Colon (tissue), 2 donors: ENCODE results near the gene DNASE2B.

Experiments
- FAIRE-seq: peaks from 2 replicates; lab custom pipeline; 2012; peaks lifted over from hg19 to GRCh38; lab: Jason Lieb, UNC
- donor health status: control.
- donor health status: control.

The DNASE2B gene, protein sequence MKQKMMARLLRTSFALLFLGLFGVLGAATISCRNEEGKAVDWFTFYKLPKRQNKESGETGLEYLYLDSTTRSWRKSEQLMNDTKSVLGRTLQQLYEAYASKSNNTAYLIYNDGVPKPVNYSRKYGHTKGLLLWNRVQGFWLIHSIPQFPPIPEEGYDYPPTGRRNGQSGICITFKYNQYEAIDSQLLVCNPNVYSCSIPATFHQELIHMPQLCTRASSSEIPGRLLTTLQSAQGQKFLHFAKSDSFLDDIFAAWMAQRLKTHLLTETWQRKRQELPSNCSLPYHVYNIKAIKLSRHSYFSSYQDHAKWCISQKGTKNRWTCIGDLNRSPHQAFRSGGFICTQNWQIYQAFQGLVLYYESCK

DNA sequence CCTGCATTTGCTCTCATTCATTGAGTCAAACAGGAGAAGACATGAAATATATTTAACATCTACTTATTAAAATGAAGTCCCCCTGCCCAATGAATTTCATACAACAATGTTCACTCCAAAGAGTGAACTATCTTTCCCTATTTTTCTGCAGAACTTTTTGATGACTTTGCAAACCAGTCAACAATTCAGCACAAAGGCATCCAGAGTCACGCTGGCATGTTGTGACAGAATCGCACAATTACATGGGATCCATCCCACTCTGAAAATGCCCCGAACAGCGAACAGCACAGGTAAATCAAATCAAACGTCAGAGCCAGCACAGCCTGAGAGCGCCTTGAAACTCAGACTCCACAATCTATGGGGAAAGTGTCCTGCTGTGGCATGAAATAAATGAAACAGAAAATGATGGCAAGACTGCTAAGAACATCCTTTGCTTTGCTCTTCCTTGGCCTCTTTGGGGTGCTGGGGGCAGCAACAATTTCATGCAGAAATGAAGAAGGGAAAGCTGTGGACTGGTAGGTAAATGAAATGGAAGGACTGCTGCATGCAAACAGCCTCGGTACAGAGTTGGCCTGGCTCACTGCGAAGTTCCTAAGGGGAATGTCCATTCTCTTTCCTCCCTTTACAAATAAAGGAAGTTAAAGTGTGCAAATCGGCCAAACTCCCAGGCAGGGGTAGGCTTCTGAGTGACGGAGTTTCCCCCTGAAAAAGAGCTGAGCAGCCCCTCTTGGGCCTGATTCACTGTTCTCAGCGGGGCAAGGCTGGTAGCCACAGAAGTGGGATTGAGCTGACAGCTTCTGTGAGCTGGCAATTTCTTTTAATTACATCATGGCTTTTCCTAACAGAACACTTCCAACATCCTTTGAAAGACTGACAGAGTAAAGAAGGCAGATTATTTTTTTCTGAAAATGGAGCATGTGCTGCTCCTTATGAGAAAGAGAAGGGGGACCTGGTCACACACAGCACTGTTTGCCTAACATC, at the start of gene DNASE2B:
Gene DNASE2B, plus strand, starts transcription at position 310 of the 981 bp plus-strand sequence. Its CDS starts 81 bp downstream, at position 391.
- no peak for FAIRE-seq

DNA sequence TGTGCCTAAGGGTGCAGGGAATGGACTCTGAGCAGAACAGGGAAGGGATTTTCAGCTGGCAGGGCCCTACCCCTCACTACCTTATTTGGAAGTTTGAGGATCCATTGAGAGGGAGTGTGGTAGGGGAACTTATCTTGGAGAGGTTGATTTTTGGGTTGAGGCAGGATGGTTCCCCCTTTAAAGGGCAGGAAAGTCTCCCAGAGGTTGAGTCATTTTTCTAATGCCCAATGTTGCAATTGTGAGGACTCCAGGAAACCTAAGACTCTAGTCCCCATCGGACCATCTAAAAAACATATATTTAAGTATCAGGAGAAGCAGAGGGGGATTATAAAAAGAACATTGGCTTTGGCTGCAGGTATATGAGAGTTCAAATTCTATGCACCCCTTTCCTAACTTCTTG, 49.5 kb upstream of the DNASE2B start:
- FAIRE-seq, result no peak

DNA sequence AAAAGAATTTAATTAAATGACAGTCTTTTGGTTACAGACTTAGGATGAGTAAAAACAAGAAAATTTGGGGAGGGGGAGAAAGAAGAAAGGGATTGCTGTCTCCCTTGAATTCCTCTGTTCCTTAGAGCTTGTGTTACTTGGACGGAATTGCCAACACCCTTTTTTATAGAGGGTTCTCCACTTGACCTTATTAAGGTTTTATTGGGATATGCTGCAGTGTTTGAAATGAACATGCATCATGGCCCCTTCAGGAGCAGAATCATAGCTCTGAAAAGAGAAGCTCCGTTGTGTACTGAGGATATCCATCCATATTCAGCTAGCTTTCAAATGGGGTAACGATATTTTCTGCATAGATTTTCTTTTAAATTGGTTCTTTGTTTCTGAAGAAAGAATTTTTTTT, 48.2 kb upstream of the DNASE2B start:
- no peak for FAIRE-seq

DNA sequence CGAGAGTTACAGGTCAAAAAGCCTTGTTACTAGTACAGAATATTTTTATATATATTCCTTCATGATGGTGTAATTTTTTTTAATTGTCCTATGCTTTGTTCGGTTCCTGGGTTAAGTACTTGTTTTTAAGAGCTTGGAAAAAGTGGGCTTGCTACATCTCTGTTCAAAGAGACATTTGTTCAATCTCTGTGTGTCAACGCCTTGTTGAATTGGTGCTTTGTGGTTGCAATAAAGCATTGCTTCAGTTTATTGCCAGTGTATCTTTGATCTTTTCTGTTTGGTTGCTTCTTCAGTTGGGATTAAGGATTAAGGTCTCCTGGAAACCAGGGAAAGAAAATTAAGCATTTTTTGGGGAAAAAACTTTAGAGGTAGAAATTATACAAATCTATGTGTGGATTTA, 47.7 kb upstream of the DNASE2B start:
- no peak for FAIRE-seq

DNA sequence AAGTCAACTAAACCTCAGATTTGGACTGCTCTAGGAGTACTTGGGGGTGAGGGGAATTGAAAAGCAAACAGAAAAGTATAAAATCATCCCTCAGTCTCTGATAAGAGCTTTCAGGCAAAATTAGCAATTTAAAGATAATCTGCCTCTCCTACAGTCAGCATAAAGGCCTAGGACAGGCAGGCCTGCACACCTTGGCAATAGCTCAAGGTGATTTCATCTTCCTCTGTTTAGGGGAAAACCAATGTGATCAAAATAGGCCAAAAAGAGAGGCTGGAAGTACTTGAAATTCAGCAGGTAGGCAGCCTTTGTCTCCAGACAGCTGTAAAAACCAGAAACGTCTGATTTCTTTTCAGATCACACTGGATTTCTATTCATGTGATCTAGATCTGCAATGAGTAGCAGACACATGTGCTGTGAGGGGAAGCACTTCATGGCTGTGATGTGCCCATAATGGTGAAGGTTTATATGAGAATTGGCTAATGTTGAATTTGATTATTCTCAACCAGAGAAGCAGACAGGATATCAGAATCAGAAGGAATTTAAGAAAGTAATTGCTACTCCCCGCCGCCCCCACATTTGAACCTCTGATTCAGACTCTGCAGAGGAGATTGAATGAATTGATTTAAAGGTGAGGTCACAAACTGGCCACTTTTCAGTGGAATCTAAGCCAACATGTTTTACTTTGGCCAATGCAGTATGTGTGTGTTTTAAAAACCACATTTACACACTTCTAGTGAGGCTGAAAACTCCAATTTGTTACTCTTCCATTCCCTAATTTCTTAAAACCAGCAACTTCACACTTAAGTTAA, 45.8 kb upstream of the DNASE2B start:
- no peak for FAIRE-seq

DNA sequence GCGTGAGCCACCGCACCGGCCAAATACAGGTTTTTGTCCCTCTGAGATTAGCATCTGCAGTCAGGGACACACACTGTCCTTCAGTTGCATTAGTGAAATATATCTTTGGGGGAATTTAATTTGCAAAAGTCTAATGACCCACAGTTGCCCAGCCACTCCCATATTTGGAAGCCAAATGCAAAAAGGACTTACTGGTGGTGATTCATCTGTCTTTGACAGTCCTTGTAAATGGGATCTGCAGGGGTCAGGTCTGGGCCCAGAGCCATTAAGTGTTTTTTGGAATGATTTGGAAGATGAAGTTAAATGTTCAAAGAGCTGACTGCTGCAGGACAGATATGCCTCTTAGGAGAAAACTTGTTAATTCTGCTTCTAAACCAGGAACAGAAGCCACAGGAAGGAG, 44.6 kb upstream of the DNASE2B start:
- no peak for FAIRE-seq

DNA sequence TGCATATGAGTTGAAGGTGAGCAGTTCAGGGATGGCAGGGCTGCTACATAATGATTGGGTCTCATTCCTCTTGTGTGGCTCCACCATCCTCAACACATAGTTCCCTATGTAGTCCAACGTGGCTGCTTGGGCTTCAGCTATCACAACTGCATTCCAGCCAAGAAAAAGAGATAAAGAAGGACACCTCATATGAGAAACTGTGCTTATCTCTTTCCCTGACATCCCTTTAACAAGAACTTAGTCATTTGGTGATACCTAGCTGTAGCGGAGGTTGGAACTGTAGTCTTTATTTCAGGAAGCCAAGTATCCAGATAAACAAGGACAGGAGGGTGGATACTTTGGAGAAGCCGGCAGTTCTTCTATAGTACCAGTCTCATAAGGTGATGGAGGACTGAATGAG, 42.7 kb upstream of the DNASE2B start:
- FAIRE-seq, result no peak

DNA sequence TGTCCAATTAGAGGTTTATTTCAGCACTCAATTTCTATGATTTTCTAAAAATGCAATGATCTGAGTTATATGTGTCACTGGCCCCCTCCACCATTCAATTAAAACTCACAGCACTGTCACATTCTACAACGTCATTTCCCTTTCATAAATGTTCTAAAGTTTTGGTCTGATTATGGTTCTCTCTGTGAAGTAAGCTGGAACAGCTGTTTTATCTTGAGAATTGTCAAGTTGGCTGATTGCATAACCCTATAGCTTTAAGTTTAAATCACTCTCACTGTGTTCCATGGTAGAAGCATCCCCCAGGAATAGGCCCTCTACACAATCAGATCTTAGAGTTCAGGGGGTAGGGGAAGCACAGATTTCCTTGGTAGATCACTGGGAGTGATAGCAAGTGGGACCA, 41.4 kb upstream of the DNASE2B start:
- no peak for FAIRE-seq

DNA sequence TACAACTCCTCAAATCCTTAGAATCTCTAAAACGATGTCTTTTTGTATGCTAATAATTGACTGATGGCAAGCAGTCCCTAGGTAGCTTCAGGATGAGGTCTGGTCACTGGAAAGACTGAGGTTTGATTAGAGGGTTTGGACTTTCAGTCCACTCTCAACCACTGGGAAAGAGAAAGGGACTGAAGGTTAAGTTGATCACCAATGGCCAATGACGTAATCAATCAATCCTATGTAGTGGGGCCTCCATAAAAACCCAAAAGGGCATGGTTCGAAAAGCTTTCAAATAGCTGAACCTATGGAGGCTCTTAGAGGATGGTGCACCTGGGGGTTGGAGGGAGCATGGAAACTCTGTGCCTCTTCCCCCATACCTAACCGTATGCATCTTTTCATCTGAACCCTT, 39.6 kb upstream of the DNASE2B start:
- no peak for FAIRE-seq

DNA sequence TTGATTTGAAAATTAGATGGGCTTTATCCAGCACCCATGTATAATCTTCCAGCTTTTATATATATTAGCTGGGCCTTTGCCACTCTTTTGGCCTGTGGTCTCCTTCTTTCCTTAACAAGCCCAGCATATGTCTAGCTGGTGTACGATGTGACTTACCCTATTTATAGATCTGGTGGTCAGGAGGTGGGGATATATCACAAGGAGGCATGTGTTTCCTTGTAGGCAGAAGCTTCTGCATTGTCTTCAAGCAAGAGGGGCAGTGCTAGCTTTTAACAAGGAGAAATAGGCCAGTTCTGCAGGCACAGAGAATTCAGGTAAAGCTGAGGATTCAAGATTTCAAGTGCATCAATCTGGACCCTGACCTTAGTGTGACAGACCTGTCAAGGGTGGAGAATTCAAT, 38.0 kb upstream of the DNASE2B start:
- no peak for FAIRE-seq

DNA sequence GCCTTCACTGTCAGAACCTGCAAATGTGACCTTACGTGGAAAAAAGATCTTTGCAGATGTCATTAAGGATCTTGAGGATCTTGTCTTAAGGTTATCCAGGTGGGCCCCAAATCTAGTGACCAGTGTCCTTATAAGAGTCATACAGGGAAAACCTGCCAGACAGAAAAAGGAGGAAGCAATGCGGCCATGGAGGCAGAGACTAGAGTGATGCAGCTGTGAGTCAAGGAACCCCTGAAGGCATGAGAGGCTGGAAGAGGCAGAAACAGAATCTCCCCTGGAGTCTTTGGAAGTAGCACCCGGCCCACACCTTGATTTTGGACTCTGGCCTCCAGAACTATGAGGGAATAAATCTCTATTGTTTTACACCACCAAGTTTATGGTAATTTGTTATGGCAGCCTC, 36.5 kb upstream of the DNASE2B start:
- no peak for FAIRE-seq

DNA sequence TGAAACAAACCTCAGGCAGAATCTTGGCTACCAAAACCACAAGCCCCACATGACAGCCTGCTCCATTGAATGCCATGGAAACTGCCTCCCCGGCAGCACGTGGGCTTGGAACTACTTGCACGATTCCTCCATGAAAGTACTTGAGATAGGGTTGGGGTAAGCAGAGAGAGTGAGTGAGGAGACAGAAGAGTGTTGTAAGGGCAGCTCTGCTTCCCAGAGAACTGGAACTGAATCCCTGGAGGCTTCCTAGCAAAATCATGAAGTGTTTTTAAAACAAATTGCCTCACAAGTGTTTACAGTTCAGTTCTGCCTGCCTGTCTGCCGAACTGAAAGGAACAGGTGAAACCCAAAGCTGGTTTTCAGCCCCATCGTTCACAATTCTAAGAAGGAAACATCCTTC, 35.3 kb upstream of the DNASE2B start:
- no peak for FAIRE-seq

DNA sequence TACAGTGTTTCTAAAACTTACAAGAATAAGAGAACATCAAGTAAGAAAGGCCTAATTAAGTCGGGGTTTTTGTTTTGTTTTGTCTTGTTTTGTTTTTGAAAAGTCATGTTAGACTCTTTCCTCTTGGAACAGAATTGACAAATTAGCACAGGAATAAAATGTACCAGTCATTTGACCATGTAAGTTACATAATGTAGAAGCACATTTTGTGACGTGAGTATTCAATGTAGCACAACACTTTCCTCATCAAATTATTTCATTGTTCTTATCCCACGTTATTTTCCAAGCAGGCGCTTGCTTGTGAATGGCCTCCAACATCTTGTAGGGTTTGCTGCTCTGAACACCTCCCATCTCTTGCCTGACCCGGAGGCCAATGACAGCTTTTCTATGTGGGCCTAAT, 34.7 kb upstream of the DNASE2B start:
- FAIRE-seq, result no peak

DNA sequence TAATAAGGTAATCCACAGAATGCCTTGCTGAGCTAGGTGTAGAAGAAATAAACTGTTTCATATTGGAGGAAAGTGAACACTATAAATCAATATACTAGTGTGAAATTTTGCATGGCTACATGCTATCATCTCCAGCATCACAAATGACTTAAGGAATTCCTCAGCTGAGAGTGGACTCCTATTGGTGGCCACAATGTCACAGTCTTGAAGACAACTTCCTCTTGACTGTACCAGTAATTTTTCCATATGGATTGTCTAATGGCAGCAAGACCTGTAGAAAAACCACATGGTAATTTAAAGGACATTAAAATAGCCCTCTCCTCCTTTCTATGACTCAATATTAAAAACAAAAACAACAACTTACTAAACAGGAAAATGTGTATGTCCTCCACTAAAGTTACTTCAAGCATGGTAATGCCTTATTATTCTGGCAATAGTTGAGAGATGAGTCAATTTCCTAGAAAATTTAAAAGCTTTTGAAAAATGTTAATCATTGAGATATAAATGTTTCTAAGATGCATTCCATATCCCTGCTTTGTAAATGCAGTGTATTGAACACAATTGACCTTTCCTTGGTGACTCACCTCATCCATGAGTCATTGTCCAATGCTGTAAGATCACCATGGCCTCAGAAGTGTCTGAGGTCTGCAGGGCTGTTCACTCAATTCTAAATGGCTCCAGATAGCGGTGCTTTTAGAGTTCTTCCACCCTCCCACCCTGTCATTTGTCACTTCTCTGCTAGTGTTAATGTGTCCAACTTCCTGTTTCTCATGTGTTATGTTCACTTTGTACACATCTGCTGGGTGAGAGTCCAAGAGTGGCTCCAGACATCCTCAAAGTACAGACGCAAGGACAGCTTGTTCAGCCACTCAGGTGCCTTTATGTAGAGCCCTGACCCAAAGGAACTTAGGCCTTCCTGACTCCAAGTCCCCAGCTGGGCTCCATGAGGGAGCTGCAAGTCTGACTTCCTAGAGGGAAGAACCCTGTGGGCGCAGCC, 32.8 kb upstream of the DNASE2B start:
- FAIRE-seq, result no peak

DNA sequence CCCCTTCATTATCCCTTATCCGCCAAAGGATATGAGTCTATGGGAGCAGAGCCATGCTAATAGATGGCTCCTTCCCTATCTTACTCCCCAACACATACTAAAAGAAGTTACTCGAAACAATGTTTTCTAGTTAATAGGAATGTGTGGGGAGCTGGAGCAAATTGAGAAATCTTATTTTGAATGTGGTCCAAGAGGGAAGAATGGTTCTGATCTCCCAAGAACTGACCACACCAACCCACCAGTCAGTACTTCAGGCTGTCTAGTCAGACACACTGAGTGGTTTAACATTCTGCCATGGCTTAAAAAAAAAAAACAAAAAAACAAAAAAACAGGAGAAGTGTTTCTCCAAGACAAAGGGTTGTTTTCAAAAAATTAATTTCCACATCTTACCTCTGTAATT, 31.5 kb upstream of the DNASE2B start:
- FAIRE-seq, result no peak

DNA sequence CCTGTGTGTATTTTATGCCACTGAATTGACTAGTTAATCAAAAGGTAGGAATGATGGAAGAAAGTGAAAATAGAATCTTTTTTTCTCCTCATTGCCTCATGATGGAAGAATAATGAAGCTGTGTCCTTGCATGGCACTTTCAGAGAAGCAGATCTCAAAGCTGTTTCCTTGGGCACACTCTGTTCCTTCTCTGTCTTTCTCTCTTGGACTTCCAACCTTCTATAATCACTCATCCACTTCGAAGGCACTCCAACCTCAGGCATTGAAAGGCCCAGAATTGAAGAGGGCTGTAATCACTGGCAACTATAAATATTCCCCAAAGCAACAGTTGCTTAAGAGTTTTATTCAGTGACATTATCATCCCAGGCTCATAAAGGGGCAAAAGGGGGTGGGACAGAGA, 31.1 kb upstream of the DNASE2B start:
- FAIRE-seq, result no peak

DNA sequence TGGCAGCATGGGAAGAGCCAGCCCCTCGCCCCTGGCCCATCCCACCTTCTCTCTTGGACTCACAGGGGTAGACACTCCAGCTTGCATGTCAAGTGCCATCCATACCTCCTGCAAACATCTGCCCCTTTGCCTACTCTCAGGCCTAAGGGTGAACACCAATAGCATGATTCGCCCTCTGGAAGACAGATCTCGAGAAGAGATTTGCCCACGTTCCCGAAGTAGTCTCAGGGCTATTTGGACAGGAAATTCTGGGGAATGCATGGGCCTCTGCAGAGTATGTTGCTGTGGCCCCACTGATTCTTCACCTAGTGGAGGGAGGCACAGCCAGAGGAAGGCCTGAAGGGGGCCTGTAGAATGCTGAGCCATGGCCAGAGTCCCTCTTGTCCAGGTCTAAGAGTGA, 29.8 kb upstream of the DNASE2B start:
- no peak for FAIRE-seq

DNA sequence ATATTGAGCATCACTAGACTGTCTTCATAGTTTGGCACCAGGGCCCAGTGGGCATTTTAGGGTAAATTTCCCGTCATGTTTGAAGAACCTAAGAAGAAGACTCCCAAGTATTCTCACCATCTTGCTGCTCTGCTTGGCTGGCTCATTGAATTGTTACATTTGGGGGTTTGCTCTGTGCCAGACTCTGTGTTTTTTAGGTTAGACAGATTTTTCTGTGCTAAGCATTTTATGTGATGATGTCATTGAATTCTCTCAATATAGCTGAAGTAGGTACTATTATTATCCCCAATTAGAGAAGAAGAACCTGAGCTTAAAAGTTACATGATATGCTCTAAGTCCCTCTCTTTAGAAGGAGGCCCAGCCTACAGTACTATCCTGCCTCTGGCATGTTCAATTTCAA, 28.0 kb upstream of the DNASE2B start:
- no peak for FAIRE-seq

DNA sequence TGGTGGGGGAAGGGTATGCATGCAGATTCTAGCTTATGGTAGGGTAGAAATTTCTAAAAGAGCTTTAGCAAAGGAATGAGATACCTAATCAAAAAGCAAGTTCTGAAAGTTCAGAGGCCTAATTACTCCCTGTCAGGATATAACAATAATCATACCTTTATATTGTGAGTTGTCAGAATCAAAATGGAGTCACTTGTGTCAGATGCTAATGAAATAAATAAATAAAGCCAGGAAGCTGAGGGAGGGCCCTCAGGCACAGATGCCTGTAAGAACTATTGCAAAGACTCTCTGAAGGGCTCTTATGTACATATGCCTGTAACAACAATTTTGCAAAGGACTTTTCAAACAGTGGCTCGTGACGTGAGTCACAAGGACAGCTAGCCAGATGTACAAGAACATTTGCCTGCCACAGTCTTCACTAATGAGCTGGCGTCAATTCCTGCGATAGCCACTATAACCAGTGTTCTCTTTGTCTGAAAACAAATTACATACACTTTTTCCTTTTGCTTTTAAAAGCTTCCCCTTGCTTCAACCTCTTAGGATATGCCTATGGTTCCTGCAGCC, 27.4 kb upstream of the DNASE2B start:
- FAIRE-seq, result no peak

DNA sequence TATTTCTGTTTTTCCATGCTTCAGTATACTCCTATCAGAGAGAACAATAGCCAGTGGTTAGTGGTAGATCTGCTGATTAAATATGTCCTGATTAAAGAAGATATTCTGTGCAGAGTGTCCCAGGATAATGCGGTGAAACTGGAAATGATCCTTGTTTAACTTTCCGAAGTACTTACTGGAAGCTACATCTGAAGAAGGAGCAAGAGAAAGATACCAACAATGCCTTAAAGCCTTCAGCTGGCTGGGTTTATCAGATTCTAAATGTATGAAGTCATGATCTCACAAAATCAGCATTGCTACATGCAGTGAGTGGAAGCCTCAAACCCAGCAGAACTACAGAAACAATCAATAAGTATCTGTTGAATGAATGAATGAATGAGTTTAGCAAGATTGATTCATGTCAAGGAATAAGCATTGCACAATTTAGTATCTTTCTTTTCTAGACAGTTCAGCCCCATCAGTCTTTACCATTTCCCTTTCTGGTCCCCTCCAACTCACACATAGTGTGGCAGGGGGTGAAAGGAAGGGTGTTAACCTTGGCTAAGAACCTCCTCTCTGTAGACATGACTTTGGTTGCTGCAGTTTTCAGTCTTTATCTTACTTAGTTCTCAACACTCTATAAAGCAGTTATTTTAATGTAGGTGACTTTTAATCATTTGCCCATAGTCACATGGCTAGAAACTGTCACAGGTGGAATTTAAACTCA, 24.7 kb upstream of the DNASE2B start:
- no peak for FAIRE-seq
